Testis (tissue), 3 donors: ENCODE results near the gene ABCA13. TPM values are rescaled to one million over a fixed set of nuclear protein-coding genes. Genes with fewer than 3 reads are reported as not detected.

Experiments used
- DNase-seq: peaks from one replicate; pipeline ENCODE4 v3.0.0-alpha.2; 2019
- H3K27ac ChIP-seq, 2 donors: fragments of 200-600 bp; sonication (generic); one replicate each; pipeline ENCODE4 v1.5.1; 2019
- H3K27me3 ChIP-seq: fragments of 200-600 bp; sonication (generic); one replicate; pipeline ENCODE4 v1.5.1; 2019
- H3K36me3 ChIP-seq: fragments of 200-600 bp; sonication (generic); one replicate; pipeline ENCODE4 v1.5.1; 2017; ENCODE audit warnings: low read depth; ENCODE audit errors: missing control alignments
- H3K4me1 ChIP-seq: fragments of 200-600 bp; sonication (generic); one replicate; pipeline ENCODE4 v1.5.1; 2019
- H3K4me3 ChIP-seq, 2 donors: fragments of 200-600 bp; sonication (generic); one replicate each; pipeline ENCODE4 v1.5.1; 2017 to 2019
- H3K9me3 ChIP-seq: fragments of 200-600 bp; sonication (generic); one replicate; pipeline ENCODE4 v1.5.1; 2017
- CTCF ChIP-seq, 3 experiments: fragments of 450-650 bp in 2 of 3; fragments of 200-600 bp in 1 of 3; sonication (generic) in 1 of 3; IDR thresholded peaks; one replicate each; pipeline ENCODE4 v1.5.1; 2016 to 2019; ENCODE audit warnings: antibody characterized with exemption in 3 of 3, mild to moderate bottlenecking in 2 of 3, moderate library complexity in 1 of 3
- POLR2A ChIP-seq: fragments of 450-650 bp; IDR thresholded peaks from one replicate; pipeline ENCODE4 v1.6.1; 2017; ENCODE audit warnings: antibody characterized with exemption, mild to moderate bottlenecking, moderate library complexity
- WGBS, 2 donors: methylation state at CpG; one replicate each; pipeline ENCODE4 v1.1.5; 2018; 5-methylcytosine and 5-hydroxymethylcytosine counted together
- intact Hi-C: fragments of 100-400 bp; cut with DNase I; formaldehyde crosslinking; loops from one replicate; pipeline ENCODE4 v1.15.1; 2023; ENCODE audit warnings: low total_unique reads
- polyA plus RNA-seq: library from polyadenylated mRNA; stranded (reverse); fragments of 350-450 nt; fragmentation: Illumina TruSeq; extraction: RNeasy Lipid Tissue Mini Kit (QIAGEN cat#74804); gene quantifications from one replicate; pipeline ENCODE4 v1.2.3, GENCODE V29; 2014; ENCODE audit warnings: low read depth, low replicate concordance; ENCODE audit not compliant: insufficient read depth
- total RNA-seq, 2 donors: library from RNA; depleted of rRNA; stranded (reverse); fragments of >200 nt; gene quantifications; one replicate each; pipeline ENCODE4 v1.2.3, GENCODE V29; 2016

The ABCA13 gene
- total and polyA plus RNA-seq, 3 donors from 2014 or later: 3.5 to 7.3 (median 4.3) TPM

- H3K9me3 ChIP-seq: no peaks in the 10 kb centered on the region
Observed at GRCh38 chr7:48414011-48414732, 242.9 kb downstream of the ABCA13 start.

GRCh38 chr7:48416327-48416908 lies 245.2 kb downstream of the ABCA13 start:
- Histone ChIP-seq H3K27me3 (no peaks in the 10 kb centered on the region), H3K4me1 (peaks cover 3% of the 10 kb centered on the region), H3K27ac (no peak overlapping the region), H3K9me3 (no peaks in the 10 kb centered on the region), H3K36me3 (no peaks in the 10 kb centered on the region), H3K4me3 (no peak overlapping the region)
- no peak for DNase-seq
- TF ChIP-seq CTCF (IDR thresholded peaks at IDR 0.05) (no peak), POLR2A (no peak)
- WGBS, 2 donors: 89 to 91% methylated on average over 8 to 9 of the region's 9 CpGs
- intact Hi-C loops: no loop called here

More at GRCh38 chr7:48414011-48414732, 242.9 kb downstream of the ABCA13 start:
- no peak overlapping the region for H3K4me3 ChIP-seq
- H3K27me3 ChIP-seq: no peaks in the 10 kb centered on the region
- TF ChIP-seq POLR2A (no peak), CTCF (IDR thresholded peaks at IDR 0.05) (no peak)
- H3K27ac ChIP-seq: no peak overlapping the region
- H3K4me1 ChIP-seq: no peaks in the 10 kb centered on the region
- intact Hi-C loops: no loop called here
- no peaks in the 10 kb centered on the region for H3K36me3 ChIP-seq
- DNase-seq: no peak
- WGBS, 2 donors: 86 to 94% methylated on average over 10 of the region's 10 CpGs

GRCh38 chr7:48419401-48419800 lies 248.1 kb downstream of the ABCA13 start:
- H3K4me3 ChIP-seq: no peak overlapping the region
- TF ChIP-seq CTCF (IDR thresholded peaks at IDR 0.05) (no peak), POLR2A (no peak)
- no peaks in the 10 kb centered on the region for H3K36me3 ChIP-seq
- no peaks in the 10 kb centered on the region for H3K27me3 ChIP-seq
- peaks cover 3% of the 10 kb centered on the region for H3K4me1 ChIP-seq
- no peaks in the 10 kb centered on the region for H3K9me3 ChIP-seq
- intact Hi-C loops: no loop called here
- 29 to 35% methylated on average over 2 of the region's 2 CpGs for WGBS, 2 donors
- no peak for DNase-seq
- no peak overlapping the region for H3K27ac ChIP-seq

- Histone ChIP-seq H3K4me3 (no peak overlapping the region), H3K27ac (no peak overlapping the region), H3K4me1 (peaks cover 3% of the 10 kb centered on the region), H3K36me3 (no peaks in the 10 kb centered on the region), H3K9me3 (no peaks in the 10 kb centered on the region), H3K27me3 (no peaks in the 10 kb centered on the region)
- TF ChIP-seq POLR2A (no peak), CTCF (IDR thresholded peaks at IDR 0.05) (no peak)
- 34 to 45% methylated on average over 1 of the region's 1 CpG for WGBS, 2 donors
- DNase-seq: no peak
- intact Hi-C loops: no loop called here
Observed at GRCh38 chr7:48420206-48420605, 248.9 kb downstream of the ABCA13 start.

GRCh38 chr7:48421357-48421756 lies 250.1 kb downstream of the ABCA13 start:
- intact Hi-C loops: no loop called here
- H3K9me3 ChIP-seq: no peaks in the 10 kb centered on the region
- 92 to 95% methylated on average over 1 of the region's 1 CpG for WGBS, 2 donors
- H3K4me1 ChIP-seq: peaks cover 3% of the 10 kb centered on the region
- no peak overlapping the region for H3K4me3 ChIP-seq
- H3K27me3 ChIP-seq: no peaks in the 10 kb centered on the region
- no peak for DNase-seq
- H3K27ac ChIP-seq: no peak overlapping the region
- no peak for TF ChIP-seq POLR2A
- TF ChIP-seq CTCF (IDR thresholded peaks at IDR 0.05): no peak
- H3K36me3 ChIP-seq: no peaks in the 10 kb centered on the region
